HG03066 (cell line): ENCODE results near the gene PDE11A.

Experiments used
- ATAC-seq: cut with Tn5 transposase; IDR thresholded peaks from one replicate; pipeline ENCODE4 v1.9.1; 2021; ENCODE audit warnings: low read depth; ENCODE audit not compliant: unreplicated experiment

Gene PDE11A

DNA sequence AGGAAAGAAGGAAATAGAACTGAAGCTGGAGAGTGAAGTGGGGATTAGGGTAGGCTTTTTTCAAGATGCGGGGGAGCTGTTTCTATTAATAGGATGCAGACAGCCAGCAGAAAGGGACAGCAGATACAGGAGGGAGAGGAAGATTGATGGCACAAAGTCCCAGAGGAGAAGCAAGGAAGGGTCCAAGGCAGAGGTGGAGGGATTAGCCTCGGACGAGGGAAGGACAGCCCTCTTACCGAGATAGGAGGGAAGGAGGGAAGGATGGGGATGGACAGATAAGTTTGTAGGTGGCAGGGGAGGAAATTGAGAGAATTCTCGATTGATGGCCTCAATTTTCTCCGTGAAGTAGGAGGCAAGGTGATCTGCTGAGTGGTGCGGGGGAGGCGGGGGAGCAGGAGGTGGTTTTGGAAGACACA, 362.6 kb downstream of the PDE11A start:
- ATAC-seq, result no peak

DNA sequence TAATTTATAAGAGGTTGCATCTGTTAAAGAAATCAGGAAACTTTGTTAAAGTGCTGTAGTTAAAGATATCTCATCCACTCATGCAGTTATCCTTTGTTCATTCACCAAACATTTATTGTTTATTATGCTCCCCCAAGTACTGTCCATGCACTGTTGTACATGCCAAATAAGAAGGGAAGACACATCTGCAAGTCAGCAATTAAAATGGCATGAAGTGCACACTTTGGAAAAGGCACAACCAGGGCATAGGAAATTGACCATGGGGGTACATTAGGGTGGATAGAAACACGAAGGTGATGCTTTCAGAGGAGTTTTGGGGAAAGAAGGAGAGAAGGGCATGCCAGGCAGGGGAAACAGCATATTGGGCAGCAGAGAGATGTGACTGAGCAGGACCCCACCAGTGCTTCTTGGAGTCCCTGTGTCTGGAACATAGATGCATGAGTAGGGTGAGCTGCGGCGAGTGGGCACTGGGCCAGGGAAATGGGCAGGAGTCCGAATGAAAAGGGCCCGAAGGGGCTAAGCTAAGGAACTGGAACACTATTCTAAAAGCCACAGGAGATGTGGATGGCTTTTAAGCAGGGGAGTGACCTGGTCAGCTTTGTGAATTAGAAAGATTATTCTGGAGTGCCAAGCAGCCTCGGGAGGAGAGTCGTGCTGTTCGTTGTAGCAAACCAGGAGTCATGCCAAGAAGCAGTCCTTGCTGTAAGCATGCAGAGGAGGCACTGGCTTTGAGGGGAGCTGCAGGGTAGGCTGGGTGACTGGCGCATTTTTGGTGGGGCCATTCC, 363.7 kb downstream of the PDE11A start:
- ATAC-seq, result no peak

DNA sequence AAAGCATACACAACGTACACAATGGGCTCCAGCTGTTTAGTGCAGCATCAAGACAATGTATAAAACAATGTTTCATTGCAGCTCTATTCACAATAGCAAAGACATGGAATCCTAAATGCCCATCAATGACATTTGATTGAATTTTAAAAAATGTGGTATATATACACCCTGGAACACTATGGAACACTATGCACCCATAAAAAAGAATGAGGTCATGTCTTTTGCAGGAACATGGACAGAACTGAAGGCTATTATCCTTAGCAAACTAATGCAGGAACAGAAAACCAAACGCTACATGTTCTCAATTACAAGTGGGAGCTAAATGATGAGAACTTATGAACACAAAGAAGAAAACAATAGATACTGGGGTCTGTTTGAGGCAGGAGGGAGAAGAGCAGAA, 364.5 kb downstream of the PDE11A start:
- no peak for ATAC-seq

DNA sequence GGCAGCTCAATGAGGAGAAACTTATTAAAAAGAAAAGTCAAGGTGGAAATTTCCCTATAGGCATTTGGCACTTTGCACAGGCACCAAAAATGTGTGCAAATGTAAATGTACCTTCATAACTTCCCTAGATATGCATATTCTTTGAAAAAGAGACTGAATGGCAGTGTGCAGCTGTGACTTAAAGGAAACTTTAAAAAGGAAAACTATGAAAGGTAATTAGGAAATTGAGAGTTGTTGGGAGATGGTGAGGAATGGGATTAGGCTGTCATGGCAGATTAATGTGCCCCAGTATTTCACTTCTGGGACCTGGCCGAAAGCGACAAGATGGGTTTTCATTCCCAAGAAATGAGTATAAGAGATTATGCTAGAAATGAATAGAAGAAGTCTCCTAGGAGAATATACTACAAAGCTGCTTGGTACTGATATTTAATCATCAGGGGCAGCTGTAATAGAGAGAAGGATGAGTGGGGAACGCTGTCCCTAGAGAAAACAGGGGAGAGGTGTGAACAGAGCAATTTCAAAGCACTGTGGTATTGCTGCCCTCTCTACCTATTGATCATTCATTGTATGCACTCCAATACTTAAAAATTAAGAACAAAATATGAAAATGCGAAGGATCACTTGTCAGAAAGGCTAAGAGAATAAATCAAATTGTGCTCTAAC, 366.9 kb downstream of the PDE11A start:
- ATAC-seq, result no peak

DNA sequence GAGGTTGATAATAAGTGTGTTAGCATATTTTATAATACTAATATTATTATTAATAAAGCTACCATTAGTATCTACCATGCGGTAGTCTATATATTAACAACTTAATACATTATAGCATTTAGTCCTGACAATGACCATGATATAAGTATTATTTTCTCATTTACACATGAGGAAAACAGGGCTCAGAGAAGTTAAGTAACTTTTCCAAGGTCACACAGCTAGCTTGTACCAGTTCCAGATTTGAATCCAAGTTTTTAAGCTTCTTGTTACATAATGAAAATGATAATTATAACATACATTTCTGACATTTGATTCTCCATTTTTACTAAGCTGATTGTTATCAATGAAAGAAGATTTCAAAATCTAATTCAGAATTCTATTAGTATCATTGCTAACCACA, 369.4 kb downstream of the PDE11A start:
- ATAC-seq, result no peak

DNA sequence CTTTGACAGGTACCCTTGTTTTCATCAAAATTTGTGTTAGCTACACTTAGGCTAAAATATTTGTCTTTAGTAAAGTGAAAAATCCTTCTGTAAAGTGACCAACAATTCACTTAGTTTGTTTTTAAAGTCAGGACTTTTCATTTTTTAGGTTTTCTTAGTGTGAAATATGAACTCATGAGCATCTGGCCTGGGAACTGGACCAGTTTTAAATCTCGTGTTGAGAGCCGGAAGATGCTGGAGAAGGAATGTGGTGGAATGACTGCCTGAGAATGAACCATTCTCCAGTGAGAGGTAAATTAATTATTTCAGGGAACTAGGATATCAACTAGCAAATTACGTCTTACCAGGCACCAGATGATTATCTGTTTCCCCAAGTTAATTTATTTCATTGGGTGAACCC, 374.3 kb downstream of the PDE11A start:
- no peak for ATAC-seq

DNA sequence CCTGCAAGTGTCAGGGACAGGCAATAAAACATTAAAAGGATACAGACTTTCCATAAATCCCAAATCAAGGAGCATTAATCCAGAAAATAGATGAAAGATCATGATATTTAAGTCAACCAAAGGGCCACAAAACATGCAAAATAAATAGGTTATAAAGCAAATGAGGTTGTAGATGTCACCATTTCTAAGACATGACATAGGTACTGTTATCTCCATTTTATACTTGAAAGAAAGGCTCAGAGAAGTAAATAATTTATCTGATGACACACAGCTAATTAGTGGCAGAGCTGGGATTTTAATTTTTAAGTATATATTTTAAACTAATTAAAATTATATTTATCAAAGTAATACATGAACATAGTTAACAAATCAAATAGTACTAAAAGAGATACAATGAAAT, 378.2 kb downstream of the PDE11A start:
- ATAC-seq, result no peak

DNA sequence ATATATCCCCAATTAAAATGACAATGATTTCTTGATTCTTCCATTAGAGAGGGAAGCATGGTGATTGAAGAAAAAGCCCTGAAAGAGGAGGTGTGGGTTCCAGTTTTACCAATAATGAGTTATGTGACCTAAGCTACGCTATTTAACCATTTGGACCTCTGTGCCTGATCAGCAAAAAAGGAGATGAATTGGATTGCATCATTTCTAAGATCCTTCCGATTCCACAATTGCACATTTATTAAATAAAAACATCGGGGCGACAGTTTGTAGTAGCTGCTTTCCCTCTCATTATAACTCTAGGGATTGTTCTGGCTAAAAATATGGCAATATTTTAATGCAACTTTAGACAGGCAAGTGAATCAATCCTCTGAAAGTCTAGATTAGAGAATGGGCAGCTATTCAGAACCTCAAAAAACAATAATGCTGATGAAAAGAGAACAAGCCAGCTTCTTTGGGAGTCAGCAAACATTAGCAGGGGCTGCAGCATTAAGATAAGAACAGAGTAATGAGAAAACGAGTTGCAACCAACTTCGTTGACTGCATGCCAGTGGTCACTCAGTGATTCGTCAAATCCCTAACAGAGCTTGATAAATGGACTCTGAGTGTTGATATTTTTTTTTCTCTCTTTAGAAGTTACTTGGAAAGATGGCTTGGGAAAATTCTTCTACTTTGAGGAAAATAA, 378.8 kb downstream of the PDE11A start:
- no peak for ATAC-seq

DNA sequence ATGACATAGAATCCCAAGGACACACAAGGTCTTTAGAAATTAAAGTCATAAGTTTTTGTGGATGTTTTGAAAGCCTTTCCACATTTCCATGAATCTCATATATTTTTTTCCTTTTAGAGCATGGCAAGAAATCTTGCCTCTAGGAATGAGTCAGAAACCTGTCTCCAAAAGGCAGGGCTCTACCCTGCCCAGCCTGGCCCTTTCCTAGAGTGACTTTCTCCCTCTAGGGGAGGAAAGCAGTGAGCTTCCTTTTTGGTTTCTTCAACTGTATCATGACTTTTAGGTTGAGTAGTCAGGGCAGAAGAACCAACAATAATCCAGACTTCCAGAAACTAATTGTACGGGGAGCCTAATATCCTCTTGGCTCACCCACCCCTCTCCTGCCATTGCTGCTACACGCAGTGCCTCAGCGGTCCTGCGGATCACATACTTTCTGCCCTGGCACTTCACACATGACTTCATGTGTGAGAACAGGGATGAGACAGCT, 379.8 kb downstream of the PDE11A start:
- ATAC-seq, result no peak

DNA sequence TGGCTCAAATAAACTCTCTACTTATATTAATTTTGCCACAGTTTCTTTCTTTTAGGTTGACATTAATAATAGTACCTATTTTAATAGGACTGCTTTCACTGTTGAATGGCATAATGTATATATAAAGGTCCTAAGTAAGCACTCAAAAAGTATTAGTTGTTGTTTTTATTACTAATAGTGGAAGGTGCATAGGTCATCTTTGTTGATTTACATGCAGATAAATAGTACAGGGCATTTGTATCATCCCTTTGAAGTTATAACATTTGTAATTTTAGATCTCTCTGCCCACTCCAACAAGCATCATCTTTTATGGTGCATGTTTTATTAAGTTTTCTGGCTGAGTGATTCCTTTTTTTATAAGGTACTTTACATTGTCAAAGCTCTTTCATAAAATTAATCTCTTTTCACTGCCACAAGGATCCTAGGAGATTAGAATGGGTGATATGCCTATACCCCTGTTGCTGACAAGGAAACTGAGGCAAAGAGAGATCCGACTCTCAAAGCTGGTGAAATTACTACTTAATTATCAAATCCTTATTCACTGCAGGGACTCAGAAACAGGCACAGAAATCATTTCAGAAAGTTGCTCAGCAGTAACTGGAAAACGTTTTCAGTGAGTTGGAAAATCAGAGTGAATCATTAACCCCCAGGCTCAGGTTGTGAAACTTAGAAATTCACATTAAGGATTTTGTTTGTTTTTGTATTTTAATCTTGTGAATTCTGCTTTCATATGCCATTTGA, 380.4 kb downstream of the PDE11A start:
- ATAC-seq, result no peak

DNA sequence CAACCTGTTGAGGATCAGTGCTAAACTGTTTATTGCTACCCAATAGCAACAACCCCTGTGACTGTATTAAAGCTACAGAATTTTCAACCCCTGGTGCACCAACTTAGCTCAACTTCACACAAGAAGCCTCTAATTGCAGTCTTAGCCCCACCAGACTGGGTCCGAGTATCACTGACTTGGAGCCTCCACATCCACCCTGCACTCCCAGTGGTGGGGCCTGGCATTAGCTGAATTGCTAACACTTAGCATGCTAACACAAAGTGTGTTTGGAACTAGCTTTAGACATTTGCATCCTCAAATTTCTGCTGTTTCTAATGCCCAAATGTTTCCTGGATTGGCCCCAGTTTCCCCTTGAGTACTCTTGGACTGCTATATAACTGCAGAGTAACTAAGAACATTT, 381.4 kb downstream of the PDE11A start:
- no peak for ATAC-seq

DNA sequence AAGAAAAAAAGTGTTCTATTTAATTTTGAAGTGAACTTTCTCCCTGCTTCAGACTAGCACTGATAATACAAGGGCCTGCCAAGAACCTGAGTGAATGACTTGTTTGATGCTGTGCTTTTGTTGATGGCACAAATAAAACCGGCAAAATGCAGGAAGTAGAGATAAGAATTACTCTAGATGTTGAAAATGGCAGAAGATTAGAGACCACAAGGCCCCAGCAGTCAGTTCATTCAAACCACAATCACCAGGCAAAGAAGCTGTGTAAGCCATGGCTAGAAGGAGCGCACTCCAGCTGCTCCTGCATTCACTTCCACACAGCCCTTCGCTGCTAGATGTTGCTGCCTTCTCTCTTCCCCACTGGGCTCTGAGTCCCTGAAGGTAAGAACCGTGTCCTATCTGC, 383.0 kb downstream of the PDE11A start:
- no peak for ATAC-seq

DNA sequence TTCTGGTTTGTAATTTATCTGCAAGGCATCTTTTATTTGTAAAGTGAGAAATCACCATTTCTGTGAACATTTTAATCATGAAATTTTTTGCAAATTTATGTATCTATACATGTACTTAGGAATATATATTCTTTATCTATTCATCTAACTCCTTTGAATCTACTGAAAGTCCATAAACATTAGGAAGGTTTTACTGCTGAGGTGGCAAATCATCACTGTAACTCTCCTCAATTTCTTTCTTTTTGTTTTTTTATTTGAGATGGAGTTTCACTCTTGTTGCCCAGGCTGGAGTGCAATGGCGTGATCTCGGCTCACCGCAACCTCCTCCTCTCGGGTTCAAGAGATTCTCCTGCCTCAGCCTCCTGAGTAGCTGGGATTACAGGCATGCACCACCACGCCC, 383.7 kb downstream of the PDE11A start:
- ATAC-seq, result no peak

DNA sequence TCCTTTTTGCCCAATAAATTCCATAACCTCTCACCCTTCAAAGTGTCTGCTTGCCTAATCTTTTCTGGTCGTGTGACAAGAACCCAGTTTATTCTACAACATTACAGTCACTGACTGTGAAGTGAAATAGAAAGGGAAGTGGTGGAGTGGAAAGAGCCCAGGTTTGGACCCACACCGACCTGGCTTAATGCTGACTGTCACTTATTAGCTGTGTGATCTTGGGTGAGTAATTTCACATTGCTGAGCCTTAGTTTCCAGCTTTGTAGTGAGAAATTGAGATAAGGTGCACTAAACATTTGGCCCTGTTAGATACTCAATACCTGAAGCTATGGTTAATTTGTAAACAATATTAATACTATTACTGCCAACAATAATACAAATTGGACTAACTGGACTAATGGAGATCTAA, 388.9 kb downstream of the PDE11A start:
- ATAC-seq, result no peak

DNA sequence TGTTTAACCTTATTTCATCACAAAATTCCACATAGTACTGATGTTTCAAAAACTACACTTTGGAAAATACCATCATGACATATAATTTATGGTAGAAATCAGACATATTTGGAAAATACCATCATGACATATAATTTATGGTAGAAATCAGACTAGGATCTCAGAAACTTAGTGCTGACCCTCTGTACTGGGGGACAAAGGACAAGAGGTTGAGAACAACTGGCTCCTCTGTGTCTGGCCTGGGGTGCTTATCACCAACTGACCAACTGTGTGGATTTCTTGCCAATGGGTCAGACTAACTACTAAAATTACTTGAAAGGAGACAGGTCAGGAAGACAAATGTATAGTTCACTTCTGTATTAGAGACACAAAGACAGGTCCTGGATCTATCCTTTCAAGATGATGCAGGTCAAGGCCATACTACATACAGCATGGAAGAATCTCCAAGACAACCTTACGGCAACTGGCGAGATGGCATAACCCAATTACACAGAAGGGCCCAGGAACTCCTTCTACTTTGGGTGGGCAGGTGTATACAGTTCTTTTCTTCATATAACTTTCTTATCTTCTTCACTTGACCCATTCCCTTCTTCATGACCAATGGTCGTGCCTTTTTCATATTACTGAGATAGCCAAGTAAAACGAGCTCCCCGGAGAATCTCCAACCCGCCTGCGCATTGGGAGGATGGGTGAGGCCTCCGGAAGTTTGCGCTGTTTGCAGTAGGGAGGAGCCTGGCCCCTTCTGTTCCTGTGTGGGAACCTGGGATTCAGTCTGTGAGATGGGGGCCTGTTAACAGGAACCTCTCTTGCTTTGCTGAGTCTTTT, 389.5 kb downstream of the PDE11A start:
- no peak for ATAC-seq

DNA sequence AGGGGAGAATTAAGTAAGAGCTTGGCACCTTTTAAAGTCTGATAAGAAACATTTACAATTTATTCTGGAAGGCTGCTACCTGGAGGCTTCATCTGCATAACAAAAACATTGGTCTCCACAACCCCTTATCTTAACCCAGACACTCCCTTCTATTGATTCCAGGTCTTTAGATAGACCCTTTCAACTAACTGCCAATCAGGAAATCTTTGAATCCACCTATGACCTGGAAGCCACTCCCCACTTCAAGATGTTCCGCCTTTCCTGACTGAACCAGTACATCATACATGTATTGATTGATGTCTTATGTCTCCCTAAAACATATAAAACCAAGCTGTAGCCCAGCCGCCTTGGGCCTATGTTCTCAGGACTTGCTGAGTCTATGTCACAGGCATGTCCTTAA, 390.6 kb downstream of the PDE11A start:
- ATAC-seq, result no peak

DNA sequence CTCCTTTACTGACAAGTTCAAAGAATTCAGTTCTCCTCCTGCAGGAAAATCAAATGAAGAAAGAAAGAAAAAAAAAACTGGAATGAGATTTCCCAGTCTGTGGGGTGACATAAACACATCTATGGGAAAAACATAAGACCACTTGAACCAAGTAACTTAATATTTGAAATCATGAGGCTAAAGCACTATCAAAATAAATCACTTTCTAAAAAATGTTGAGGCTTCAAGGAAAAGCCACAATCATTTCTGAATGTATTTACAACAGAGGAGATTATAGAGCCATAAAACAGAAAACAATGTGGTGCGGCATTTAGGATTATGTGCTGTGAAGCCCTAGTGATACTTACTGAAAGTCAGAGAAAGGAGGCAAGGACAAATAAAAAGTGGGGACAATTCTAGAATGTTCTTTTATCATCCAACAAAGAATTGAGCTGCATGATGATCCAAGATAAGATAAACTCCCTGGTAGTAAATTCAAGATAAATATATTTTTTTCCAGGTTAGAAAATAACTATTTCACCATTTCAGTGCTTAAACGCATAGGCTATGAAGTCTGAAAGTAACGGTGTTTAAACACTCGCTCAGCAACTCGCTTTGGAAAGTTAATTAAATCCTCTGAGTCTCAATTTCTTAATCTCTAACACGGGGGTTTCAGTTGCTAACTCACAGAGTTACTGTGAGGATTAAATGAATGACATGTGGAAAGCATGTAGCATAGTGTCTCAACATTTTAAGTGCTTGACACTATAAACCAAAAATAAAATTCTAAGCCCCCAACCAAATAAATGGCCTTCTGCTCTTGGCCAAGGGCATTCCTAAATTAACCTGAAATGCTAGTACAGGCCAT, 391.5 kb downstream of the PDE11A start:
- ATAC-seq, result no peak

DNA sequence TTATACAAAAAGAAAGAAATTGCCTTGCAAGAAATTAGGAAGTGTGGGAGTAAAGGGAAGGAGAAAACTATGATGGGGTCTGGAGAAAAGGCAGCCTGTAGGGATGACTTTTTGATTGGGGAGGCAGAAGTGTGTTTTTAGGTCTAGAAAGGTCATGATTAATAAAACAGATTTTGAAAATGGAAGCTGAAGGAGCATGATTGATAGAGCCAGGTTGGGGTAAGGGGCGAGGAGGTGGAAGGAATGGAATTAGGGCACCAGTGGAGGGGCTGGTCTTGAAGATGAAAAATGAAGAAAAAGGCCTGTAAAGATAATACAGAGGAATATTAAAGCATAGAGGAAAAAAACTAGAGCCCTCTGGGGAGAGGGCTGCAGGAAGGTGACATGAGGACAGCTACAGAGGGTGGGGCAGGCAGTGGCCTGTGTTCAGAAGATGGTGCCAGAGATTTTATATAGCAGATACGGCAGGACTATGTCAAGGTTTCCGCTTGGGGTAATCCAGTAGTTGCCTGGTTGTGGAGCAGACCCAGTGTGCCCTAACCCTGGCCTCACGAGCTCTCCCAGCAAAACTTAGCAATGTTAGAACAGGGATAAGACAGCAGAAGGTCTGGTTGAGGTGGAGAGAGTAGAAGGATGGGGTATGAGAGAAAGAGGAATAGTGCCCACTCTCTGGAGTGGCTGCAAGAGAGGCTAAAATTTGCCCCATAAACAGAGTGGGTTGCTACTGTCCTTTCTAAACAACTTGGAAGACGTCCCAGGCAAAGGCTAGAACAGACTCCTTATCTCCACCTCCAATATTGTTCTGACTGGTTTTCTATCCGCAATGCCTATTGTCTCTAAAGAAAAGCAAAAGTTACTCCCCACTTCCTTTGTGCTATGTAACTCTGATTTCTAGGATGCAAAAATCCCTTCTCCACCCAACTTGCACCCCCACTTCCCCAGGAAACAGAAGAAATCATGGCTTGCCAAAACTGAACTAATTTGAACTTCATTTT, 392.7 kb downstream of the PDE11A start:
- ATAC-seq, result no peak
